ENCODE data around the gene HEG1. TPM values are rescaled to one million over a fixed set of nuclear protein-coding genes. Genes with fewer than 3 reads are reported as not detected.

The HEG1 gene
- total and polyA plus RNA-seq, 2 of the 4 experiments (the other 2 are of a cell fraction): 25.6 to 43.4 TPM

DNA sequence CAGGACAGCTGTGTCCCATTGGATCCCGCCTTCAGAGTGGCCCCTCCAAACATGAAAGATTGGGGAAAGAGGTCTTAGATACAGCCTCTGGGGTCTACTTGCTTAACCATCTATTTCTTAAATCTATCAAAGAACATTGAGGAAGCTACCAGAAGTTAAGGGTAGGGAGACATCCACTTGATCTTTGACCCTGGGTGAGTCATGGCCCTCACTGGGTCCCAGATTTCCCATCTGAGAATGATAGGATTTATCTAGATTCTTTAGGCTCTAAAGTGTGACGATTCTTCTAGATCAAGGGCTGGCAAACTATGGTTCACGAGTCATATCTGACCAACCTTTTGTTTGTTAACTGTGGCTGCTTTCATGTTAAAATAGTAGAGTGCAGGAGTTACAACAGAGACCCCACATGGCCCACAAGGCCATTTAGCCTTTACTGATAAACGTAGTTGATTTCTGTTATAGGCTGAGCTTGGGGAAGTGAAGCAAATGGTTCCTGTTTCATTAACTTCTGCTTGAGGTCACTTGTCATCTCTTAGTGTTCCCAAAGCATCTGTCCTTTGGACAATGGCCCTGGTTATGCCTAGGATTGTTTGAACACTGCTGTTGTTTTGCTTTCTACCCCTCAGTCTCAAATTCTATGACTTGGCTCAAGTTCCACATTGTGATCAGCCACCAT is 129.2 kb downstream of the HEG1 start:
- Histone ChIP-seq H3K56ac (ENCODE audit: extremely low read depth, insufficient read depth, low read length) (no peak overlapping the region), H3K27ac (ENCODE audit: insufficient read depth, low read length) (no peak overlapping the region), H4K5ac (ENCODE audit: low read depth, low read length) (no peak overlapping the region), H4K20me1 (ENCODE audit: insufficient read depth, low read length) (0 out of 2 replicates have a peak, but pooled peaks cover 4% of the 10 kb centered on the region), H2AFZ (replicated peaks; ENCODE audit: low read length, poor library complexity) (no peak overlapping the region), H3K18ac (ENCODE audit: low read depth, low read length) (no peak overlapping the region), H3K9ac (ENCODE audit: low read depth, low read length) (no peak overlapping the region), H2BK5ac (ENCODE audit: low read depth, low read length, poor library complexity, severe bottlenecking) (no peak overlapping the region), H3K9me1 (ENCODE audit: insufficient read depth, low read length) (0 out of 2 replicates have a peak, but pooled peaks cover 4% of the 10 kb centered on the region), H2BK20ac (ENCODE audit: low read depth, low read length) (no peak overlapping the region), H2BK120ac (ENCODE audit: low read depth, low read length) (no peak overlapping the region), H3K4ac (ENCODE audit: low read depth, low read length) (no peak overlapping the region; the same call in 1 of the 2 replicates), H3K36me3 (ENCODE audit: control insufficient read depth, insufficient read depth, low read length) (no peaks in the 10 kb centered on the region), H3K4me3 (ENCODE audit: insufficient read depth, low read depth, low read length) (no peak overlapping the region), H3K79me1 (ENCODE audit: low read depth in 1 of 2, low read length in 2 of 2) (no peaks in the 10 kb centered on the region), H3K27me3 (ENCODE audit: control insufficient read depth, insufficient read depth, low read length) (peaks cover 12% of the 10 kb centered on the region; the same call in 1 of the 2 replicates), H4K91ac (ENCODE audit: insufficient read depth, low read depth, low read length) (no peak overlapping the region), H3K23ac (ENCODE audit: low read depth, low read length) (0 out of 2 replicates have a peak overlapping the region, but pooled peaks have one; percentile 45), H2AK9ac (replicated peaks; ENCODE audit: low read depth, low read length, poor library complexity) (no peak overlapping the region), H3K4me2 (ENCODE audit: low read depth, low read length) (no peak overlapping the region), H2BK15ac (ENCODE audit: low read depth, low read length) (peak overlapping the region; percentile 57; the same call in 1 of the 3 replicates), H3K4me1 (ENCODE audit: control insufficient read depth, insufficient read depth, low read length) (peaks cover 2% of the 10 kb centered on the region; the same call in 1 of the 2 replicates), H3K9me3 (ENCODE audit: control insufficient read depth, insufficient read depth, low read length) (no peaks in the 10 kb centered on the region), H3K14ac (replicated peaks; ENCODE audit: low read depth, low read length) (peak overlapping the region; percentile 65), H4K8ac (ENCODE audit: low read depth in 2 of 2, low read length in 2 of 2) (no peak overlapping the region), H2AK5ac (ENCODE audit: low read depth, low read length) (peak overlapping the region; percentile 27; the same call in 1 of the 2 replicates)
- ChIA-PET CTCF (no interaction called here), POLR2A (ENCODE audit: unreplicated experiment) (no interaction called here)
- DNase-seq (peak; percentile 36), ATAC-seq (ENCODE audit: low read depth) (no peak)
- intact Hi-C loops (cut with micrococcal nuclease): loop anchor here (5.0 to 10.0 kb wide), 3 partner anchors 126 to 511 kb away; no protein-coding TSS in a partner anchor
- 40% methylated on average over 1 of the region's 4 CpGs; no CpG with 5 or more reads in 1 of the 2 experiments for WGBS, 2 experiments (ENCODE audit: extremely low coverage in 2 of 2, insufficient read length in 1 of 2)
- in situ Hi-C loops (cut with MboI; ENCODE audit: low sequenced_read_pairs): loop anchor here (10.0 kb wide), 1 partner anchor 658 kb away; no protein-coding TSS in a partner anchor
- dilution Hi-C loops (cut with HindIII; ENCODE audit: low sequenced_read_pairs, unreplicated experiment): no loop called here
- BruUV-seq (replicated peaks): no TSS peak
- TF ChIP-seq USF2 (IDR thresholded peaks at IDR 0.05; ENCODE audit: low read depth, low read length) (no peak), MAFK (IDR thresholded peaks at IDR 0.05; ENCODE audit: low read depth, low read length) (no peak), CEBPB (IDR thresholded peaks at IDR 0.05; ENCODE audit: low read depth, low read length) (no peak), RCOR1 (IDR thresholded peaks at IDR 0.05; ENCODE audit: insufficient replicate concordance, low read length) (no peak), RAD21 (IDR thresholded peaks at IDR 0.05; ENCODE audit: low read length) (no peak), CHD1 (IDR thresholded peaks at IDR 0.05; ENCODE audit: low read depth, low read length) (no peak), MXI1 (IDR thresholded peaks at IDR 0.05; ENCODE audit: borderline replicate concordance, low read depth, low read length) (no peak), BHLHE40 (IDR thresholded peaks at IDR 0.05; ENCODE audit: low read depth, low read length) (no peak), NFE2L2 (IDR thresholded peaks at IDR 0.05; ENCODE audit: low read depth, low read length) (no peak), FOS (IDR thresholded peaks at IDR 0.05; ENCODE audit: low read depth, low read length) (no peak), SMC3 (IDR thresholded peaks at IDR 0.05; ENCODE audit: low read depth, low read length) (no peak), RFX5 (IDR thresholded peaks at IDR 0.05; ENCODE audit: low read depth, low read length) (no peak)
- TF ChIP-seq, protein P1, sequence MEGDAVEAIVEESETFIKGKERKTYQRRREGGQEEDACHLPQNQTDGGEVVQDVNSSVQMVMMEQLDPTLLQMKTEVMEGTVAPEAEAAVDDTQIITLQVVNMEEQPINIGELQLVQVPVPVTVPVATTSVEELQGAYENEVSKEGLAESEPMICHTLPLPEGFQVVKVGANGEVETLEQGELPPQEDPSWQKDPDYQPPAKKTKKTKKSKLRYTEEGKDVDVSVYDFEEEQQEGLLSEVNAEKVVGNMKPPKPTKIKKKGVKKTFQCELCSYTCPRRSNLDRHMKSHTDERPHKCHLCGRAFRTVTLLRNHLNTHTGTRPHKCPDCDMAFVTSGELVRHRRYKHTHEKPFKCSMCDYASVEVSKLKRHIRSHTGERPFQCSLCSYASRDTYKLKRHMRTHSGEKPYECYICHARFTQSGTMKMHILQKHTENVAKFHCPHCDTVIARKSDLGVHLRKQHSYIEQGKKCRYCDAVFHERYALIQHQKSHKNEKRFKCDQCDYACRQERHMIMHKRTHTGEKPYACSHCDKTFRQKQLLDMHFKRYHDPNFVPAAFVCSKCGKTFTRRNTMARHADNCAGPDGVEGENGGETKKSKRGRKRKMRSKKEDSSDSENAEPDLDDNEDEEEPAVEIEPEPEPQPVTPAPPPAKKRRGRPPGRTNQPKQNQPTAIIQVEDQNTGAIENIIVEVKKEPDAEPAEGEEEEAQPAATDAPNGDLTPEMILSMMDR (conservative IDR thresholded peaks at IDR 0.05; ENCODE audit: low read depth, low read length): no peak
- TF ChIP-seq, protein P2, sequence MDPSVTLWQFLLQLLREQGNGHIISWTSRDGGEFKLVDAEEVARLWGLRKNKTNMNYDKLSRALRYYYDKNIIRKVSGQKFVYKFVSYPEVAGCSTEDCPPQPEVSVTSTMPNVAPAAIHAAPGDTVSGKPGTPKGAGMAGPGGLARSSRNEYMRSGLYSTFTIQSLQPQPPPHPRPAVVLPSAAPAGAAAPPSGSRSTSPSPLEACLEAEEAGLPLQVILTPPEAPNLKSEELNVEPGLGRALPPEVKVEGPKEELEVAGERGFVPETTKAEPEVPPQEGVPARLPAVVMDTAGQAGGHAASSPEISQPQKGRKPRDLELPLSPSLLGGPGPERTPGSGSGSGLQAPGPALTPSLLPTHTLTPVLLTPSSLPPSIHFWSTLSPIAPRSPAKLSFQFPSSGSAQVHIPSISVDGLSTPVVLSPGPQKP (IDR thresholded peaks at IDR 0.05; ENCODE audit: borderline replicate concordance, low read depth, low read length): no peak
